H1 (cell line): Measurements from ENCODE around the gene SPEM1. TPM values are rescaled to one million over a fixed set of nuclear protein-coding genes. Genes with fewer than 3 reads are reported as not detected.

Source experiments
- CTCF ChIA-PET: fragments of 300-600 bp; sonication (Branson Sonifier 250); formaldehyde crosslinking; loops from one replicate; lab custom pipeline; 2021; ENCODE audit not compliant: partially characterized antibody; lab: Charles Lee
- POLR2A ChIA-PET: fragments of 300-600 bp; sonication (Branson Sonifier 250); formaldehyde crosslinking; loops from one replicate; lab custom pipeline; 2021; ENCODE audit warnings: inconsistent platforms; ENCODE audit not compliant: partially characterized antibody; lab: Charles Lee
- DNase-seq, 2 experiments: peaks; one replicate each; pipeline versions ENCODE4 v3.0.0 to v3.0.0-alpha.2; 2010 to 2022; ENCODE audit warnings: low spot score in 2 of 2, low read depth in 1 of 2, mixed read lengths in 1 of 2
- FAIRE-seq: peaks from 2 replicates; lab custom pipeline; 2011; peaks lifted over from hg19 to GRCh38; lab: Jason Lieb, UNC
- H2AFZ ChIP-seq: 2 replicates; pipeline ENCODE4 v1.8.1; 2012; ENCODE audit warnings: low read length, inconsistent platforms
- H2AK5ac ChIP-seq: 2 replicates; pipeline ENCODE4 v1.6.1; 2013; ENCODE audit warnings: low read depth, low read length
- H2BK120ac ChIP-seq: replicated peaks from 2 replicates; pipeline ENCODE3; 2013; ENCODE audit warnings: low read depth, low read length, inconsistent platforms
- H2BK12ac ChIP-seq: 2 replicates; pipeline ENCODE4 v1.6.1; 2013; ENCODE audit warnings: low read depth, low read length
- H2BK15ac ChIP-seq: 2 replicates; pipeline ENCODE4 v1.6.1; 2013; ENCODE audit warnings: low read length
- H2BK20ac ChIP-seq: 2 replicates; pipeline ENCODE4 v1.6.1; 2013; ENCODE audit warnings: low read length
- H2BK5ac ChIP-seq: 2 replicates; pipeline ENCODE4 v1.6.1; 2013; ENCODE audit warnings: low read depth, low read length
- H3K14ac ChIP-seq: 2 replicates; pipeline ENCODE4 v1.6.1; 2013; ENCODE audit warnings: inconsistent platforms; ENCODE audit not compliant: insufficient read length
- H3K18ac ChIP-seq: 2 replicates; pipeline ENCODE4 v1.6.1; 2013; ENCODE audit warnings: low read length; ENCODE audit errors: extremely low read depth
- H3K23ac ChIP-seq: 2 replicates; pipeline ENCODE4 v1.6.1; 2013; ENCODE audit warnings: inconsistent platforms; ENCODE audit not compliant: insufficient read length
- H3K23me2 ChIP-seq: 2 replicates; pipeline ENCODE4 v1.6.1; 2013; ENCODE audit warnings: low read depth, low read length
- H3K27ac ChIP-seq: 2 replicates; pipeline ENCODE4 v1.6.1; 2011; ENCODE audit warnings: low read depth, low read length, inconsistent platforms
- H3K27me3 ChIP-seq, 4 experiments: replicated peaks in 1 of 4; 1 replicate in 1 of 4; 2 replicates in 3 of 4; pipeline versions ENCODE4 v1.6.1 to v1.8.1; 2011 to 2013; ENCODE audit warnings: low read length in 3 of 4, mild to moderate bottlenecking in 3 of 4, inconsistent platforms in 2 of 4, mixed read lengths in 2 of 4, moderate library complexity in 1 of 4; ENCODE audit not compliant: control insufficient read depth in 3 of 4, insufficient read depth in 3 of 4; ENCODE audit errors: extremely low read depth in 1 of 4
- H3K36me3 ChIP-seq, 4 experiments: 2 replicates each; pipeline versions ENCODE4 v1.6.1 to v1.8.1; 2011 to 2013; ENCODE audit warnings: mild to moderate bottlenecking in 4 of 4, low read length in 3 of 4, moderate library complexity in 2 of 4, control low read depth in 1 of 4, inconsistent platforms in 1 of 4; ENCODE audit not compliant: insufficient read depth in 4 of 4, control insufficient read depth in 2 of 4
- H3K4ac ChIP-seq: replicated peaks from 2 replicates; pipeline ENCODE3; 2013; ENCODE audit warnings: low read length, low read depth, mixed read lengths, inconsistent platforms; ENCODE audit not compliant: insufficient read length
- H3K4me1 ChIP-seq, 4 experiments: replicated peaks in 1 of 4; 1 replicate in 1 of 4; 2 replicates in 3 of 4; pipeline versions ENCODE4 v1.6.1 to v1.8.1; 2011 to 2013; ENCODE audit warnings: low read length in 3 of 4, inconsistent platforms in 2 of 4, mixed read lengths in 1 of 4; ENCODE audit not compliant: insufficient read depth in 4 of 4, control insufficient read depth in 3 of 4
- H3K4me2 ChIP-seq, 2 experiments: 2 replicates each; pipeline versions ENCODE4 v1.6.1 to v1.8.1; 2011 to 2013; ENCODE audit warnings: low read depth in 2 of 2, low read length in 2 of 2, control low read depth in 1 of 2, inconsistent platforms in 1 of 2, mild to moderate bottlenecking in 1 of 2; ENCODE audit not compliant: insufficient read depth in 1 of 2
- H3K4me3 ChIP-seq, 4 experiments: fragments of 200-600, 300-600 bp in 1 of 4; sonication (generic), shearing (Covaris generic), sonication (Bioruptor Twin) in 1 of 4; 2 replicates each; pipeline versions ENCODE4 v1.5.1 to v1.8.1; 2011 to 2016; ENCODE audit warnings: low read length in 4 of 4, low read depth in 3 of 4, control low read depth in 2 of 4, inconsistent platforms in 2 of 4, mild to moderate bottlenecking in 2 of 4, mixed read lengths in 1 of 4, moderate library complexity in 1 of 4; ENCODE audit not compliant: insufficient read depth in 2 of 4; ENCODE audit errors: extremely low read depth in 1 of 4
- H3K56ac ChIP-seq: replicated peaks from 2 replicates; pipeline ENCODE3; 2013; ENCODE audit warnings: low read depth, mild to moderate bottlenecking, mixed read lengths, low read length, inconsistent platforms; ENCODE audit not compliant: insufficient read length
- H3K79me1 ChIP-seq: 2 replicates; pipeline ENCODE4 v1.6.1; 2013; ENCODE audit warnings: low read depth, low read length, control low read depth
- H3K79me2 ChIP-seq, 2 experiments: 2 replicates each; pipeline versions ENCODE4 v1.6.1 to v1.8.1; 2012 to 2013; ENCODE audit warnings: low read length in 2 of 2, mild to moderate bottlenecking in 2 of 2, inconsistent platforms in 1 of 2; ENCODE audit not compliant: insufficient read depth in 2 of 2, control insufficient read depth in 1 of 2
- H3K9ac ChIP-seq, 4 experiments: replicated peaks in 1 of 4; 1 replicate in 1 of 4; 2 replicates in 3 of 4; pipeline versions ENCODE4 v1.6.1 to v1.8.1; 2011 to 2013; ENCODE audit warnings: low read depth in 3 of 4, low read length in 3 of 4, control low read depth in 2 of 4, mild to moderate bottlenecking in 2 of 4, moderate library complexity in 2 of 4, inconsistent platforms in 1 of 4; ENCODE audit errors: extremely low read depth in 1 of 4
- H3K9me3 ChIP-seq, 2 experiments: 2 replicates each; pipeline versions ENCODE4 v1.6.1 to v1.8.1; 2012 to 2013; ENCODE audit warnings: mild to moderate bottlenecking in 2 of 2, moderate library complexity in 2 of 2, control low read depth in 1 of 2, inconsistent platforms in 1 of 2, low read depth in 1 of 2, low read length in 1 of 2, mixed read lengths in 1 of 2; ENCODE audit not compliant: insufficient read depth in 2 of 2
- H4K20me1 ChIP-seq, 2 experiments: replicated peaks in 1 of 2; 2 replicates each; pipeline versions ENCODE3 to v1.8.1; 2011 to 2013; ENCODE audit warnings: inconsistent platforms in 2 of 2, low read length in 2 of 2, mild to moderate bottlenecking in 1 of 2; ENCODE audit not compliant: insufficient read depth in 2 of 2, control insufficient read depth in 1 of 2
- H4K5ac ChIP-seq: 2 replicates; pipeline ENCODE4 v1.6.1; 2013; ENCODE audit warnings: low read length, low read depth, mixed read lengths, inconsistent platforms; ENCODE audit not compliant: insufficient read length
- H4K8ac ChIP-seq: 2 replicates; pipeline ENCODE4 v1.8.0; 2013; ENCODE audit warnings: mild to moderate bottlenecking, moderate library complexity, low read length, inconsistent platforms; ENCODE audit not compliant: insufficient read depth; ENCODE audit errors: extremely low read depth
- H4K91ac ChIP-seq: replicated peaks from 2 replicates; pipeline ENCODE3; 2013; ENCODE audit warnings: low read length, mixed read lengths, inconsistent platforms; ENCODE audit not compliant: insufficient read length
- JUND ChIP-seq: IDR thresholded peaks from 2 replicates; pipeline ENCODE4 v1.6.1; 2011; ENCODE audit warnings: mild to moderate bottlenecking, improper control_type of control experiment, low read length
- YY1 ChIP-seq: IDR thresholded peaks from 2 replicates; pipeline ENCODE4 v1.6.1; 2011; ENCODE audit warnings: low read depth, mild to moderate bottlenecking, low read length
- WGBS, 2 experiments: shearing (Covaris generic) in 1 of 2; methylation state at CpG; one replicate each; pipeline versions ENCODE4 v1.1.6 to v1.1.7; 2013 to 2015; ENCODE audit warnings: low lambda C conversion rate in 2 of 2, mixed read lengths in 2 of 2, inconsistent platforms in 1 of 2, low coverage in 1 of 2, missing lambda C conversion rate in 1 of 2; ENCODE audit not compliant: insufficient replicate concordance in 2 of 2, insufficient coverage in 1 of 2, insufficient read length in 1 of 2; ENCODE audit errors: extremely low coverage in 1 of 2, missing lambda C conversion rate in 1 of 2; 5-methylcytosine and 5-hydroxymethylcytosine counted together
- polyA plus RNA-seq, 7 experiments: library from polyadenylated mRNA; depleted of rRNA in 3 of 7; stranded (reverse) in 5 of 7; unstranded in 2 of 7; fragments of >200 nt in 5 of 7; fragments of 200-250 nt in 2 of 7; gene quantifications; 1 replicate in 5 of 7; 2 replicates in 1 of 7; 4 replicates in 1 of 7; pipeline versions ENCODE4 v1.2.1 to v1.2.3, GENCODE V29; 2011 to 2013; ENCODE audit warnings: missing spikeins in 2 of 7, mixed read lengths in 2 of 7
- total RNA-seq: library from RNA; stranded (reverse); fragmentation: NEBNext Ultra II Directional; extraction: Animal tissue kit (Norgen Biotek cat#: 25700); gene quantifications from 2 replicates; pipeline ENCODE4 v1.2.1, GENCODE V29; 2021

Gene SPEM1
- total and polyA plus RNA-seq, 2 of the 8 experiments (the other 6 are each of a cell fraction or from before 2014, with no cell fraction given), result not detected

DNA sequence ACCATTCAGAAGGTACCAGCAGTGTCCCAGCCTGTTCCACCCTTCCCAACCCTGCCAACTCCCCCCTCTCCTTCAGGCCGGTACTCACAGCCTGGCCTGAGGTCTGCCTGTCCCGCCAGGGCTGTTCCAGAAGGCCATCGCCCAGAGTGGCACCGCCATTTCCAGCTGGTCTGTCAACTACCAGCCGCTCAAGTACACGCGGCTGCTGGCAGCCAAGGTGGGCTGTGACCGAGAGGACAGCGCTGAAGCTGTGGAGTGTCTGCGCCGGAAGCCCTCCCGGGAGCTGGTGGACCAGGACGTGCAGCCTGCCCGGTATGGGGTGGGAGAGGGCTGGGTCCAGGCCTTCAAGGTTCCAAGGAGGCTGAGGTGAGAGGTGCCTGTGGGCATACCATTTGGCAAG, 5.3 kb upstream of the SPEM1 start:
- no peak overlapping the region for H2AK5ac ChIP-seq
- H3K18ac ChIP-seq, result no peak overlapping the region
- 0 out of 2 replicates have a peak, but pooled peaks cover 1% of the 10 kb centered on the region for H3K79me1 ChIP-seq
- H2BK120ac ChIP-seq, result no peak overlapping the region
- H3K9ac ChIP-seq, result no peak overlapping the region
- no peaks in the 10 kb centered on the region for H3K9me3 ChIP-seq
- H3K79me2 ChIP-seq, result no peaks in the 10 kb centered on the region
- H3K4me1 ChIP-seq, result peaks cover 0 to 12% (median 7%) of the 10 kb centered on the region in 4 experiments; a peak in 5 of 7 replicates
- H3K4me3 ChIP-seq, result no peak overlapping the region
- H4K20me1 ChIP-seq, result peaks cover 2 to 13% of the 10 kb centered on the region in 2 experiments
- peaks cover 4% of the 10 kb centered on the region; the same call in 1 of the 2 replicates for H3K23me2 ChIP-seq
- TF ChIP-seq YY1, result no peak
- TF ChIP-seq JUND, result no peak
- TF ChIP-seq, all 59 proteins: peak for 0
- no peak overlapping the region for H4K5ac ChIP-seq
- H3K27me3 ChIP-seq, result no peaks in the 10 kb centered on the region
- H4K8ac ChIP-seq, result no peak overlapping the region
- DNase-seq (no peak), FAIRE-seq (no peak)
- no peak overlapping the region for H3K4ac ChIP-seq
- H3K56ac ChIP-seq, result no peak overlapping the region
- no peak overlapping the region for H2BK20ac ChIP-seq
- no peak overlapping the region for H3K23ac ChIP-seq
- no peak overlapping the region for H2BK15ac ChIP-seq
- ChIA-PET CTCF (interaction anchor here (2.4 kb wide), 1 partner anchor 23 kb away, joined by 5 read pairs; no protein-coding TSS in a partner anchor), POLR2A (interaction anchor here (0.7 to 2.8 kb wide), 6 partner anchors 8 to 69 kb away, joined by 3 to 14 read pairs (median 4); partner anchors contain the start of genes NLGN2 and TMEM256)
- no peak overlapping the region for H2BK5ac ChIP-seq
- H3K27ac ChIP-seq, result no peak overlapping the region
- no peak overlapping the region for H3K4me2 ChIP-seq
- no peak overlapping the region for H4K91ac ChIP-seq
- no peak overlapping the region for H2AFZ ChIP-seq
- 89% methylated on average over 14 of the region's 14 CpGs; no CpG with 5 or more reads in 1 of the 2 experiments for WGBS, 2 experiments
- peaks cover 0 to 34% (median 14%) of the 10 kb centered on the region in 4 experiments; a peak in 6 of 8 replicates for H3K36me3 ChIP-seq
- no peak overlapping the region for H2BK12ac ChIP-seq
- no peak overlapping the region for H3K14ac ChIP-seq
